Dermis microvascular lymphatic vessel endothelial cell (primary cell): ENCODE measurements around the gene ABCC1. TPM values are rescaled to one million over a fixed set of nuclear protein-coding genes. Genes with fewer than 3 reads are reported as not detected.
A peak's percentile ranks its signal among the peaks of the same experiment; 100 is the strongest.

Experiments
- DNase-seq, 2 donors: peaks; one replicate each; pipeline versions ENCODE4 v3.0.0 to v3.0.0-alpha.2; 2010; ENCODE audit warnings: low read depth in 2 of 2
- total RNA-seq: library from RNA; depleted of rRNA; stranded (reverse); fragments of >200 nt; gene quantifications from 2 replicates; pipeline ENCODE4 v1.2.1, GENCODE V29; 2014

The ABCC1 gene
- total RNA-seq, 1 donor from 2014 or later = 16.6 TPM

DNA sequence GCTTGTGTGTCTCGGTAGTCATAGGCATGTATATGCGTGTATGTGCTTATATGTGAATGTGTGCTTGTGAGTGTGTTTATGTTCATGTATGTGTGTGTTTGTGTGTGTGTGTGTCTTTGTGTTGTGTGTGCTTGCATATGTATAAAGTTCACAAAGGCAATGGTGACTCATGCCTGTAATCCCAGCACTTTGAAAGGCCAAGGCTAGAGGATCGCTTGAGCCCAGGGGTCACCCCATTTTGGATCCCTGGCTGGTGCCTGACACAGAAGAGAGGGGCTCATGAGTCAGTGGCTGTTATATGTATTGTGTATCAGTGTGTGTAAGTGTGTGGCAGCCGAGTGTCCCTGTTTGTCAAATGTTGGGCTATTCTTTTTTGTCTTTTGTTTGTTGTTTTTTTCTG lies 69.3 kb downstream of the ABCC1 start:
- DNase-seq = no peak

DNA sequence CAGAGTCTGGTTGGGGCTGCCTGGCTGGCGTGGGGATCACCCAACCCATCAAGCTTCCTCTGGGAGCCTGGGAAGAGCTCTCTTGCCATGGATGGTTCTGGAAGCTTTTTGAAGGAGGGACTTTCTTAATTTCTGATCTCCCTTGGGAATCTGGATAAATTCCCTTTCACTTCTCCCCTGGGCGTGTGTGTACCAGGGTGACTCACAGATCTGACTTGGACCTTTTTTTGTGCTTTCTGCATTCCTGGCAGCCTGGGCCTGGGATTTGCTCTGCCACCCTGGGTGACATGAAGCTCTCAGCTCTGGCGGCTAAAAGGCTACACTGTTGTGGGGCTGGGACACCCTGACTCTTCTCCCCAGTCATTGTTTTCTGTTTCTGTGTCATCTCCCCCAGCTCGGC lies 70.1 kb downstream of the ABCC1 start:
- no peak for DNase-seq

DNA sequence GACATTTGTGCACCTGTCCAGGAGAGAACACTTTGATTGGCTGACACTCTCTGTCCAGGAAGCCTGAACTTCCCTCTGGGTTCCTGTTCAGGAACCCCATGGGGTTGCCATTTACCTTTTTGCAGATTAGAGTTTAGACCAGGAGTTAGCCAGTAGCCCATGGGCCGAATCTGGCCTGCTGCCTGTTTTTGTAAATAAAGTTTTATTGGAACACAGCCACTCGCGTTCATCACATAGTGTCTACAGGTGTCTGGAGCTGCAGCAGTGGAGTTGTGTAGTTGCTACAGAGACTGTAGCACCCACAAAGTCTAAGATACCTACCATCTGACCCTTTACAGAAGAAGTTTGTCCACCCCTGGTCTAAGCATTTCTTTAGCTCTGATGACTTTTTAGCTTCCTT lies 70.9 kb downstream of the ABCC1 start:
- no peak for DNase-seq

DNA sequence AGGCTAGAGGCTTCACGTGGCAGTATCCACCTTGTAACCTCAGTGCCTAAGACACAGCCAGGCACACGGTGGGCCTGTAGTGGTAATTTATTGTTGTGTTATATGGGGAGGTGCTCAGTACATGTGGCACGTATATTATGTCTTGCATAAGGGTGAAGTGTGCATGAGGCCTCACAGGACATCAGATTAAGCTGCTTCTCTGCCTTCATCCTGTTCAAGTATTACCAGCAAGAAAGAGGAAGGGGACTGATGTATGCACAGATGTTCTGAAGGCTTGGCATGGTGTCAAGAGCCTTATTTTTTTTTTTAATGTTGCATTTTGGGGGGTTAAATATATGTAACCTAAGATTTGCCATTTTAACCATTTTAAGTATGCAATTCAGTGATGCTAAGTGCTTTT lies 71.6 kb downstream of the ABCC1 start:
- DNase-seq = no peak

DNA sequence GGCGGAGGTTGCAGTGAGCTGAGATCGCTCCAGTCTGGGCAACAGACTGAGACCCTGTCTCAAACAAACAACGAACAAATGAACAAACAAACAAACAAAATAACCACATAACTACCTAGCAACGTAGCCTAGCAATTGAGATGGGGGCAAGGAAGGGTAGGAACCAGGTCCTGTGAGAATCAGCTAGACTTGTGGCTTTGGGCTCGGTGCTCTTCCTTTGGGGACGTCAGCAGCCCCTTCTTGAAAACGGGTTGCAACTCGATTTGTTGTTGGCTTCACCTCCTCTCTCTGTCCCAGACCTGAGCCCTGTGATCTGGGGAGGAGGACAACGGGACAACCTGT lies 72.2 kb downstream of the ABCC1 start:
- DNase-seq = no peak

DNA sequence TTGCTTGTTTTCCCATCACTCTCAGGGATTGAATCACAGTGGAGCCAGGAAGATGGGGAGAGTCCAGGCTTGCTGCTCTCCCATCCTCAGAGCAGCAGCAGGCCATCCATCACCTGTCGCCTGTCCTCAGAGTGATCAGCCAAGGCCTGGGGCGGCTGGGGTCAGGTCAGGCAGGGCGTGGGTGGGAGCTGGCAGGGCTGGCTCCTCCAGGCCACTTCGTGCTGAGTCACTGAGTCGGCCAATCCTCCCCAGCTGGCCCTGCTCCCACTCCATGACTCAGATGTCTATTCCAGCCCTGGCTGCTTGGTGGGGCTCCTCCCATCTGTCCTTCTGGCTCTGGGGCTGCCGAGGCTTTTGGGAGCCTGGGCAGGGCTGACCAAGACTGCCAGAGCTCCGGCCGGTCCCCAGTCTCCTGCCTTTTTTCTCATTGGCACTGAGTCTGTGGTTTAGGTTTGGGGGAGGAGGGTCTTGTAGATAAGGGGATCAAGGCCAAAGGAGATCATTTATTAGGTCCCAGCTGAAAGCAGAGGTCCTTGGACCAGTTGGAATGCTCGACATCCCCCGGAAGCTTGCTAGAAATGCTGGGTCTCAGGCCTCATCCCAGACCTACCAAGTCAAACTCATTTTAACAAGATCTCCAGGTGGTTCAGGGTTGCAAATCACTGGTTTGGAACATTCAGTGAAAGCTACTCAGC lies 72.7 kb downstream of the ABCC1 start:
- peak; percentile 66 to 96 for DNase-seq

GRCh38 chr16:16022683-16023064 lies 73.3 kb downstream of the ABCC1 start:
- DNase-seq = no peak

GRCh38 chr16:16025214-16025968 lies 76.0 kb downstream of the ABCC1 start:
- peak; percentile 86 to 96 for DNase-seq

DNA sequence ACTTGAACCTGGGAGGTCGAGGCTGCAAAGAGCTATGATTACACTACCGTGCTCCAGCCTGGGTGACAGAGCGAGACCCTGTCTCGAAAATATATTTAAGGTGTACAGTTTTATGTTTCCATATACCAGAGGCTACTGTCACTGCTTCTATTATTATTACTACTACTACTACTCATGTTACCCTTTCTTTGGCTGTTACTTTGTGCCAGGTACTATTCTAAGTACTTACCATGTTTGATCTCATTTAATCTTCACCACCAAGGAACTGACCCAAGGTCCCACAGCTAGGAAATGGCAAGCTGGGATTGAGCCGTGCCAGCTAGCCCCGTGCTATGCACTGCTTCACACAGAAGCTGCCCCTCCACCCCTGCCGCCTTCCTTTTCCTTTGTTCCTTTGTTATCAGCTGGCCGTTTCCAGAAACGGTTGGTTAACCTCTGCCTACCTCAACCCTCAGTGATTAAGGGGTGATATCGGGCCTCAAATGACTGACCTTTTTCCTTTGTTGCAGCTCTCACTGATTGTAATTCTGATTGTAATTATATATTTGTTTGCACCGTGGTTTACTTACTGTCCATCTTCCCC lies 78.4 kb downstream of the ABCC1 start:
- DNase-seq = peak; percentile 17 to 74

DNA sequence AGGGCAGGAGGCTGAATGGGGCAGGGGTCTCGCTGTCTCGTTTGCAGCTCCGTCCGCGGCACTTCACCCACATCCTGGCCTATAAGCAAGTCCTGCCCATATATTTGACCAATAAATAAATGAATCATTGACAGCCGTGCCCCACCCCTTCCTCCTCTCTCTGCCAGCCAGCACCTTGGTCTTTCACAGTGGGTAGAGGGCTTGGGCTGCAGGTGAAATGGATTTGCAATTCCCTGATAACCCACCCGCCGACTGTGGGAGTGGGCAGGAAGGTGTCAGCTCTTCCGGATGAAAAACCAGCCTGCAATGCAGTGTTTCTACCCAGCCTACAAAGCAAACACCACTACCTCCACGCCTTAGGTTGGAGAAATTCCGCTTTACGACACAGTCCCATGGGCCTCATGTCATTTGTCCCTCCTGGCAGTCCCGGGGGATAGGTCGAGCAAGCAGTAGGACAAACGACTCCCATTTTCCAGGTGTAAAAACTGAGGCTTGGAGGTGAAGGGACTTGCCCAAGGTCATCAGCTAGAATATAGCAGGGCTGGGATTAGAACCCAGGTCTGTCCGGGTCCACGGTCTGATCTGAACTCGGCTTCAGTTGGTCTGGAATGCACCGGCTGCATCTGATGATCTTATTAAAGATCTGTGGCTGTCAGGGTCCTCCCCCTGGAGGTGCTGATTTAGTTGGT lies 79.0 kb downstream of the ABCC1 start:
- no peak for DNase-seq

GRCh38 chr16:16029431-16030011 lies 80.1 kb downstream of the ABCC1 start:
- peak in 1 of 2 donors; percentile 43 for DNase-seq

DNA sequence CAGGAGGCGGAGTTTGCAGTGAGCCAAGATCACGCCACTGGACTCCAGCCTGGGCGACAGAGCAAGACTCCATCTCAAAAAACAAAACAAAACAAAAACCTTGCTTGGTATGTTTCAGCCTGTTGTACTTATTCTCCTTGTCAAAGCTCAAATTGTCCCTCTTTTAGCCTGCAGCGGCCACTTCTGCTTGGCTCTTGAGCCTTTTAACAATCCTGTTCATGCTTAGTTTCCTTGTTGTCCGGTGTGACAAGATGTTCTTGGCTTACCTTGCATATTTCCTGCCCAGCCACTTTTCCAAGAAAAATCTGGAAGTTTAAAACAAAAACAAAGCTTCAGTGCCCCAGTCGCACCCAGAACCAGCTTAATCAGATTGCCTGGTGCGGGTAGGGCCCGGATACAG lies 81.0 kb downstream of the ABCC1 start:
- no peak for DNase-seq

DNA sequence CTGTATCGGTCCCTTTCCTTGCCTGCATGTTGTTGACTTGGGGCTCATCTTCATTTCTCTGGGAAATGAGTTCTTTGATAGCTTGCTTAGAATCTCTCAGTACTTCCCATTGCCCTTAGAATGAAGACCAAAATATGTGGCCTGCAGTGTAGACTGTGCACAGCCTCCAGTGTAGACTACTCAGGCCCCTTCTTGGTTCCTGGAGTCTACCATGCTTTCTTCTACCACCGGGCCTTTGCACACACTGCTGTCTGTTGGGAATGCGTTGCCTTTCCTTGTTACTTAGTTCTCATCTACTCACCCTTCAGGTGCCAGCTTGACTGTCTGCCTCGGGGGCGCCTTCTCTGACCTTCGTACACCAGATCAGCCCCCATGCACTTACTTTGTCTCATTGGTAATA lies 82.0 kb downstream of the ABCC1 start:
- no peak for DNase-seq

GRCh38 chr16:16032271-16032979 lies 83.0 kb downstream of the ABCC1 start:
- no peak for DNase-seq

DNA sequence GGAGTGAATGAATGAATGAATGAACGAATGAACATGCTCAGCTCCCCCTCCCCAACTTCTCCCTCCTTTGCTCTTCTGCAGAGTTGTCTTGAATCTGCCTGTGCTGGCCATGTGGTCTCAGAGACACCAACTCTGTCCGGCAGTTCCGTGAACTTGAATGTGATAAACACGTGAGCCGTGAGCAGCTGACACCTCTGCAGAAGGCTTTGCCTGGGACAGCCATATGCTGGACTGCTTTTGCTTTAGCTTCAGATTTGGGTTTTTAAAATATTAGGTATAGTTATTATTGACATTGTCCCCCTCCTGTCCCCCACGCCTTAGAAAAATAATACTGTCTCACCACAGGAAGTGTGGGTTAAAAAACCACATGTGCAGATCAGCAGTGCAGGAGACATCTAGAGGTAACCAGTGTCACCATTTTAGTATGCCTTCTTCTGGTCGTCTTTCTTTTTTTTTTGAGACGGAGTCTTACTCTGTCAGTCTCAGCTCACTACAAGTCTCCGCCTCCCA lies 83.8 kb downstream of the ABCC1 start:
- no peak for DNase-seq

- DNase-seq = no peak
These were observed 87.0 kb downstream of the ABCC1 start for GRCh38 chr16:16036359-16036792.

- no peak for DNase-seq
These were observed 88.1 kb downstream of the ABCC1 start for GRCh38 chr16:16037521-16037920.

DNA sequence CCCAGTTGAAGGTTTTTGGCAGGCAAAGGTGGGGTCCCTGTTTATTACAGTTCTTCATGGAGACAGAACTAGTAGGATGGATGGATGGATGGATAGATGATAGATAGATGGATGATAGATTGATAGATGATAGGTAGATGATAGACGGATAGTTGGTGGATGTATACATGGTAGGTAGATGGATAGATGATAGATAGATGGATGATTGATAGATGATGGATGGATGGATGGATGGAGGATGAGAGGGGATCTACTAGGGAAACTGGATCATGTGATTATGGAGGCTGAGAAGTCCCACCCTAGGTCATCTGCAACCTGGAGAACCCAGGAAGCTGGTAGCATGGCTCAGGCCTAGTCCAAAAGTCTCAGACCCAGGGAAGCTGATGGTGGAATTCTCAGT lies 88.6 kb downstream of the ABCC1 start:
- DNase-seq = no peak

- no peak for DNase-seq
These were observed 89.5 kb downstream of the ABCC1 start for GRCh38 chr16:16038950-16039349.

GRCh38 chr16:16041196-16041892 lies 91.9 kb downstream of the ABCC1 start:
- DNase-seq = peak in 1 of 2 donors; percentile 25
